Measurements from ENCODE around the gene NADK. TPM values are rescaled to one million over a fixed set of nuclear protein-coding genes. Genes with fewer than 3 reads are reported as not detected.

NADK gene
- total and polyA plus RNA-seq, 2 of the 13 experiments (the other 11 are each of a cell fraction or from before 2014, with no cell fraction given): 56.6 to 60.1 TPM

DNA sequence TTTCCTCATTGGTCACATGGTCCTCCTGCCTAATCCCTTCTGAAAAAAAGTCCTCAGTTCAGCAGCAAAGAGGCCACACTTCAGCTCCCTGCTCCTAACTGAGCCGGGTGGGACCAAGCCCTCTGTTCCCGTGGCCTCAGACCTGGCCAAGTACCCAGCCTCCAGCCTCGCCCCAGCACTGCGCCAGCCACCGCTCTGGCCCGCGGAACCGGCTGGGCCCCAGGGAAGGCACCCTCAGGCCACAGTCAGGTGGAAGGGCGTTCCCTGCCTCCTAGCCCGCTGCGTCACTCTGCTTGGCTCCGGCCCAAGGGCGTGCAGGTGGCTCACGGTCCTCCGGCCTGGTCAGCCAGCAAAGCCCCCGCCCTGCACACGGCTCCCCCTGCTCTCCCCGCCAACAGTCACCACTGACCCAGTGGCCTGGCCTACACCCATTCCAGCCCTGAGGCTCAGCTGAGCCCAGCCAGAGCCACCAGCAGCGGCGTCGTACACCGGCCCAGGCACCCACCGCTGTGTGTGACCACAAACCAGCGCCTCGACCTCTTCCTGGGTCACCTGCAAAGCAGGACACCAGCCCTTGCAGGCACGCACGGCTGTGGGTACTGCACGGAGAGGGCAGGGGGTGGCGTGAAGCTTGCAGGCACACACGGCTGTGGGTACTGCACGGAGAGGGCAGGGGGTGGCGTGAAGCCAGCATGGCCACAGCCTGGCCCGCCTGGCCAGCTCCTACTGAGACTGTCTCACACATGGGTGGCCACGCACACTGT lies 19.4 kb downstream of the NADK start (continued):
- peak; percentile 86 for TF ChIP-seq ZBTB33 (CRISPR knock-in tag; IDR thresholded peaks at IDR 0.05)
- TF ChIP-seq, protein P1, sequence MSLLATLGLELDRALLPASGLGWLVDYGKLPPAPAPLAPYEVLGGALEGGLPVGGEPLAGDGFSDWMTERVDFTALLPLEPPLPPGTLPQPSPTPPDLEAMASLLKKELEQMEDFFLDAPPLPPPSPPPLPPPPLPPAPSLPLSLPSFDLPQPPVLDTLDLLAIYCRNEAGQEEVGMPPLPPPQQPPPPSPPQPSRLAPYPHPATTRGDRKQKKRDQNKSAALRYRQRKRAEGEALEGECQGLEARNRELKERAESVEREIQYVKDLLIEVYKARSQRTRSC (CRISPR knock-in tag; IDR thresholded peaks at IDR 0.05; ENCODE audit: low read depth): no peak
- TF ChIP-seq RBFOX2 (IDR thresholded peaks at IDR 0.05; ENCODE audit: low read depth, low read length): peak; percentile 35; the same call in 1 of the 2 replicates
- TF ChIP-seq, protein P2, sequence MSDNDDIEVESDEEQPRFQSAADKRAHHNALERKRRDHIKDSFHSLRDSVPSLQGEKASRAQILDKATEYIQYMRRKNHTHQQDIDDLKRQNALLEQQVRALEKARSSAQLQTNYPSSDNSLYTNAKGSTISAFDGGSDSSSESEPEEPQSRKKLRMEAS (IDR thresholded peaks at IDR 0.05): peak; percentile 46; the same call in 1 of the 2 replicates
- no peak for TF ChIP-seq ARHGAP35 (CRISPR knock-in tag; IDR thresholded peaks at IDR 0.05; ENCODE audit: borderline replicate concordance)
- no peak for TF ChIP-seq ZNF510 (CRISPR knock-in tag; IDR thresholded peaks at IDR 0.05; ENCODE audit: low read depth)
- TF ChIP-seq, protein P3, sequence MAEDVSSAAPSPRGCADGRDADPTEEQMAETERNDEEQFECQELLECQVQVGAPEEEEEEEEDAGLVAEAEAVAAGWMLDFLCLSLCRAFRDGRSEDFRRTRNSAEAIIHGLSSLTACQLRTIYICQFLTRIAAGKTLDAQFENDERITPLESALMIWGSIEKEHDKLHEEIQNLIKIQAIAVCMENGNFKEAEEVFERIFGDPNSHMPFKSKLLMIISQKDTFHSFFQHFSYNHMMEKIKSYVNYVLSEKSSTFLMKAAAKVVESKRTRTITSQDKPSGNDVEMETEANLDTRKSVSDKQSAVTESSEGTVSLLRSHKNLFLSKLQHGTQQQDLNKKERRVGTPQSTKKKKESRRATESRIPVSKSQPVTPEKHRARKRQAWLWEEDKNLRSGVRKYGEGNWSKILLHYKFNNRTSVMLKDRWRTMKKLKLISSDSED (CRISPR knock-in tag; IDR thresholded peaks at IDR 0.05): no peak
- TF ChIP-seq PHB2 (IDR thresholded peaks at IDR 0.05; ENCODE audit: partially characterized antibody): no peak
- no peak for TF ChIP-seq GATAD2A (CRISPR knock-in tag; IDR thresholded peaks at IDR 0.05)
- peak; percentile 87 for TF ChIP-seq ZBTB38 (CRISPR knock-in tag; IDR thresholded peaks at IDR 0.05)
- TF ChIP-seq ZC3H13 (CRISPR knock-in tag; IDR thresholded peaks at IDR 0.05): no peak
- 0 out of 2 replicates have a peak, but pooled peaks have one; percentile 10 for TF ChIP-seq SALL1 (CRISPR knock-in tag; IDR thresholded peaks at IDR 0.05)
- no peak for TF ChIP-seq RELA (CRISPR knock-in tag; IDR thresholded peaks at IDR 0.05)
- peak; percentile 55 for TF ChIP-seq ZNF687 (CRISPR knock-in tag; IDR thresholded peaks at IDR 0.05)

All from HepG2 (cell line).